Measurements from ENCODE around the gene GRID1.

DNA sequence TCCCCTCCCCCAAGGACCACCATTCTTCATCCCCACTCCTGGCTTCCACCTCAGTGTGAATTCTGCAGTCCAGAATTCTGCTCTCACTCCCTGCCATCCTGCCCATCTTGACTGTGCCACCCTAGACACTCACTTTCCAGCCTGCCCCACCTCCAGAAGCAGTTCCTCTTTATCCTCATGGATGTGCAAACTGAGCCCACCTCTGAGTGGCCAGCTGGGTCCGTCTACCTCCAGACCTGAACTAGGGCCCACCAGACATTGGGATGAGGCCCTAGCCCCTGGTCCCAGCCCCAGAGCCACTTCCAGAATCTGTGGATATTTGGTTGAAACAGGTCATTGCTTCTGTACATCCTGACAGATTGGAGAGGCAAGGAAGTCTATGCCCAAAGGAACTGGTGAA, 58.5 kb downstream of the GRID1 start:
- TF ChIP-seq POLR2AphosphoS5 (IDR thresholded peaks at IDR 0.05; ENCODE audit: borderline replicate concordance, low read depth, low read length) (no peak), EZH2 (IDR thresholded peaks at IDR 0.05) (no peak)
